ENCODE measurements around the gene PCDH12.

PCDH12 gene

GRCh38 chr5:141913560-141914198 is 44.3 kb downstream of the PCDH12 start:
- no CpG with 5 or more reads among the region's 16 CpGs for WGBS (ENCODE audit: extremely low coverage, insufficient coverage, insufficient read length)

GRCh38 chr5:141910271-141910673 is 47.7 kb downstream of the PCDH12 start:
- no peak for DNase-seq
- H3K4me1 ChIP-seq (ENCODE audit: control insufficient read depth in 1 of 2, insufficient read depth in 2 of 2, low read length in 2 of 2) = peaks cover 0 to 5% of the 10 kb centered on the region in 2 experiments
- H3K27me3 ChIP-seq (ENCODE audit: insufficient read depth, low read length) = peaks cover 7% of the 10 kb centered on the region
- H3K4ac ChIP-seq (ENCODE audit: low read depth, low read length) = no peak overlapping the region
- no CpG with 5 or more reads among the region's 2 CpGs for WGBS (ENCODE audit: extremely low coverage, insufficient coverage, insufficient read length)
- H3K14ac ChIP-seq (ENCODE audit: low read length) = no peak overlapping the region
- no peak overlapping the region for H2BK12ac ChIP-seq (ENCODE audit: low read length)
- H3K27ac ChIP-seq (ENCODE audit: low read depth, low read length) = no peak overlapping the region
- H3K79me1 ChIP-seq (ENCODE audit: low read length) = no peaks in the 10 kb centered on the region
- H2AK5ac ChIP-seq (ENCODE audit: low read length) = no peak overlapping the region
- no peak overlapping the region for H2BK5ac ChIP-seq (ENCODE audit: low read depth, low read length, poor library complexity)
- no peak overlapping the region for H2AFZ ChIP-seq (ENCODE audit: insufficient read depth, low read length, poor library complexity)
- H3K9me3 ChIP-seq (ENCODE audit: insufficient read depth, low read depth, low read length) = no peaks in the 10 kb centered on the region
- no peak overlapping the region for H3K4me2 ChIP-seq (ENCODE audit: low read length)
- no peak overlapping the region for H3K23ac ChIP-seq (ENCODE audit: low read length)
- no peak overlapping the region for H4K91ac ChIP-seq (ENCODE audit: low read depth, low read length)
- H4K12ac ChIP-seq (ENCODE audit: low read depth, low read length) = no peak overlapping the region
- H3K9ac ChIP-seq (ENCODE audit: low read length) = no peak overlapping the region
- no peaks in the 10 kb centered on the region for H3K36me3 ChIP-seq (ENCODE audit: control insufficient read depth in 1 of 2, insufficient read depth in 2 of 2, low read length in 2 of 2)
- no peak overlapping the region for H3K18ac ChIP-seq (ENCODE audit: low read length)
- H2BK120ac ChIP-seq (ENCODE audit: insufficient read depth, low read length, poor library complexity) = no peak overlapping the region
- H4K8ac ChIP-seq (ENCODE audit: low read depth, low read length) = no peak overlapping the region
- H3K79me2 ChIP-seq (ENCODE audit: control insufficient read depth, insufficient read depth, low read length, poor library complexity) = no peaks in the 10 kb centered on the region
- H3K4me3 ChIP-seq (ENCODE audit: low read depth, low read length) = no peak overlapping the region

More at GRCh38 chr5:141913560-141914198, 44.3 kb downstream of the PCDH12 start:
- no peaks in the 10 kb centered on the region for H3K79me1 ChIP-seq (ENCODE audit: low read length)
- H4K12ac ChIP-seq (ENCODE audit: low read depth, low read length) = no peak overlapping the region
- no peak overlapping the region for H3K18ac ChIP-seq (ENCODE audit: low read length)
- H3K79me2 ChIP-seq (ENCODE audit: control insufficient read depth, insufficient read depth, low read length, poor library complexity) = no peaks in the 10 kb centered on the region
- no peak overlapping the region for H2AK5ac ChIP-seq (ENCODE audit: low read length)
- H3K14ac ChIP-seq (ENCODE audit: low read length) = no peak overlapping the region
- no peak overlapping the region for H3K4ac ChIP-seq (ENCODE audit: low read depth, low read length)
- H2BK120ac ChIP-seq (ENCODE audit: insufficient read depth, low read length, poor library complexity) = no peak overlapping the region
- no peak overlapping the region for H2BK5ac ChIP-seq (ENCODE audit: low read depth, low read length, poor library complexity)
- H3K9me3 ChIP-seq (ENCODE audit: insufficient read depth, low read depth, low read length) = no peaks in the 10 kb centered on the region
- H3K27me3 ChIP-seq (ENCODE audit: insufficient read depth, low read length) = peaks cover 7% of the 10 kb centered on the region
- no peak overlapping the region for H2AFZ ChIP-seq (ENCODE audit: insufficient read depth, low read length, poor library complexity)
- no peaks in the 10 kb centered on the region for H3K36me3 ChIP-seq (ENCODE audit: control insufficient read depth in 1 of 2, insufficient read depth in 2 of 2, low read length in 2 of 2)
- H4K8ac ChIP-seq (ENCODE audit: low read depth, low read length) = no peak overlapping the region
- H3K4me3 ChIP-seq (ENCODE audit: low read depth, low read length) = peak overlapping the region; percentile 1
- no peak overlapping the region for H2BK12ac ChIP-seq (ENCODE audit: low read length)
- peaks cover 0 to 5% of the 10 kb centered on the region in 2 experiments for H3K4me1 ChIP-seq (ENCODE audit: control insufficient read depth in 1 of 2, insufficient read depth in 2 of 2, low read length in 2 of 2)
- no peak overlapping the region for H3K23ac ChIP-seq (ENCODE audit: low read length)
- H3K27ac ChIP-seq (ENCODE audit: low read depth, low read length) = no peak overlapping the region
- DNase-seq = peak in 1 of 2 donors; percentile 18
- peak overlapping the region; percentile 61 for H3K4me2 ChIP-seq (ENCODE audit: low read length)
- H3K9ac ChIP-seq (ENCODE audit: low read length) = no peak overlapping the region
- no peak overlapping the region for H4K91ac ChIP-seq (ENCODE audit: low read depth, low read length)

GRCh38 chr5:141909212-141909611 is 48.8 kb downstream of the PCDH12 start:
- no peak overlapping the region for H3K9ac ChIP-seq (ENCODE audit: low read length)
- H3K18ac ChIP-seq (ENCODE audit: low read length) = no peak overlapping the region
- peaks cover 4% of the 10 kb centered on the region for H3K27me3 ChIP-seq (ENCODE audit: insufficient read depth, low read length)
- H2BK12ac ChIP-seq (ENCODE audit: low read length) = no peak overlapping the region
- H3K4me2 ChIP-seq (ENCODE audit: low read length) = no peak overlapping the region
- no peak overlapping the region for H3K23ac ChIP-seq (ENCODE audit: low read length)
- no peak overlapping the region for H3K4ac ChIP-seq (ENCODE audit: low read depth, low read length)
- H2AFZ ChIP-seq (ENCODE audit: insufficient read depth, low read length, poor library complexity) = no peak overlapping the region
- H2BK5ac ChIP-seq (ENCODE audit: low read depth, low read length, poor library complexity) = no peak overlapping the region
- no peak for DNase-seq
- H3K27ac ChIP-seq (ENCODE audit: low read depth, low read length) = no peak overlapping the region
- no peak overlapping the region for H3K14ac ChIP-seq (ENCODE audit: low read length)
- no peaks in the 10 kb centered on the region for H3K79me2 ChIP-seq (ENCODE audit: control insufficient read depth, insufficient read depth, low read length, poor library complexity)
- H4K12ac ChIP-seq (ENCODE audit: low read depth, low read length) = no peak overlapping the region
- H3K4me1 ChIP-seq (ENCODE audit: control insufficient read depth in 1 of 2, insufficient read depth in 2 of 2, low read length in 2 of 2) = peaks cover 0 to 2% of the 10 kb centered on the region in 2 experiments
- H4K91ac ChIP-seq (ENCODE audit: low read depth, low read length) = no peak overlapping the region
- no CpG with 5 or more reads among the region's 4 CpGs for WGBS (ENCODE audit: extremely low coverage, insufficient coverage, insufficient read length)
- H3K36me3 ChIP-seq (ENCODE audit: control insufficient read depth in 1 of 2, insufficient read depth in 2 of 2, low read length in 2 of 2) = no peaks in the 10 kb centered on the region
- H3K79me1 ChIP-seq (ENCODE audit: low read length) = no peaks in the 10 kb centered on the region
- H2BK120ac ChIP-seq (ENCODE audit: insufficient read depth, low read length, poor library complexity) = no peak overlapping the region
- no peak overlapping the region for H3K4me3 ChIP-seq (ENCODE audit: low read depth, low read length)
- no peaks in the 10 kb centered on the region for H3K9me3 ChIP-seq (ENCODE audit: insufficient read depth, low read depth, low read length)
- no peak overlapping the region for H2AK5ac ChIP-seq (ENCODE audit: low read length)
- H4K8ac ChIP-seq (ENCODE audit: low read depth, low read length) = no peak overlapping the region

- Histone ChIP-seq H3K4me3 (ENCODE audit: low read depth, low read length) (no peak overlapping the region), H2AFZ (ENCODE audit: insufficient read depth, low read length, poor library complexity) (no peak overlapping the region), H4K12ac (ENCODE audit: low read depth, low read length) (no peak overlapping the region), H2BK12ac (ENCODE audit: low read length) (no peak overlapping the region), H3K79me2 (ENCODE audit: control insufficient read depth, insufficient read depth, low read length, poor library complexity) (no peaks in the 10 kb centered on the region), H3K4me1 (ENCODE audit: control insufficient read depth in 1 of 2, insufficient read depth in 2 of 2, low read length in 2 of 2) (no peaks in the 10 kb centered on the region), H4K91ac (ENCODE audit: low read depth, low read length) (no peak overlapping the region), H3K9me3 (ENCODE audit: insufficient read depth, low read depth, low read length) (no peaks in the 10 kb centered on the region), H2BK120ac (ENCODE audit: insufficient read depth, low read length, poor library complexity) (no peak overlapping the region), H3K9ac (ENCODE audit: low read length) (no peak overlapping the region), H3K23ac (ENCODE audit: low read length) (no peak overlapping the region), H3K18ac (ENCODE audit: low read length) (no peak overlapping the region), H3K4me2 (ENCODE audit: low read length) (no peak overlapping the region), H3K27me3 (ENCODE audit: insufficient read depth, low read length) (no peaks in the 10 kb centered on the region), H3K27ac (ENCODE audit: low read depth, low read length) (no peak overlapping the region), H3K79me1 (ENCODE audit: low read length) (no peaks in the 10 kb centered on the region), H4K8ac (ENCODE audit: low read depth, low read length) (no peak overlapping the region), H3K36me3 (ENCODE audit: control insufficient read depth in 1 of 2, insufficient read depth in 2 of 2, low read length in 2 of 2) (no peaks in the 10 kb centered on the region), H2AK5ac (ENCODE audit: low read length) (no peak overlapping the region), H3K14ac (ENCODE audit: low read length) (no peak overlapping the region), H2BK5ac (ENCODE audit: low read depth, low read length, poor library complexity) (no peak overlapping the region), H3K4ac (ENCODE audit: low read depth, low read length) (no peak overlapping the region)
- no peak for DNase-seq
- whole genome bisulfite sequencing (ENCODE audit: extremely low coverage, insufficient coverage, insufficient read length) = no CpG with 5 or more reads among the region's 2 CpGs
These were observed 49.2 kb downstream of the PCDH12 start for GRCh38 chr5:141908796-141909195.
